Stomach (tissue), 9 donors: ENCODE data around the gene PRAMEF12. TPM values are rescaled to one million over a fixed set of nuclear protein-coding genes. Genes with fewer than 3 reads are reported as not detected.

Source experiments
- DNase-seq, 2 donors: peaks; one replicate each; pipeline versions ENCODE4 v3.0.0 to v3.0.0-alpha.2; 2013 to 2019
- H3K27ac ChIP-seq, 5 donors: fragments of 200-600 bp in 4 of 5; sonication (generic) in 4 of 5; one replicate each; pipeline ENCODE4 v1.5.1; 2013 to 2019; ENCODE audit warnings: mild to moderate bottlenecking in 1 of 5, moderate library complexity in 1 of 5
- H3K27me3 ChIP-seq, 3 donors: fragments of 200-600 bp; sonication (generic); one replicate each; pipeline ENCODE4 v1.5.1; 2017 to 2019; ENCODE audit warnings: mixed run types in 1 of 3
- H3K36me3 ChIP-seq, 4 donors: fragments of 200-600 bp; sonication (generic); 1 replicate in 3 of 4; 2 replicates in 1 of 4; pipeline ENCODE4 v1.5.1; 2016 to 2019
- H3K4me1 ChIP-seq, 4 donors: fragments of 200-600 bp; sonication (generic); one replicate each; pipeline ENCODE4 v1.5.1; 2016 to 2019
- H3K4me3 ChIP-seq, 4 donors: fragments of 200-600 bp; sonication (generic) in 3 of 4; one replicate each; pipeline ENCODE4 v1.5.1; 2016 to 2019; ENCODE audit warnings: mild to moderate bottlenecking in 1 of 4
- H3K9me3 ChIP-seq, 4 donors: fragments of 200-600 bp; sonication (generic); one replicate each; pipeline ENCODE4 v1.5.1; 2016 to 2019
- CTCF ChIP-seq, 7 experiments: fragments of 450-650 bp in 4 of 7; fragments of 200-600 bp in 3 of 7; sonication (generic) in 3 of 7; IDR thresholded peaks; one replicate each; pipeline ENCODE4 v1.5.1; 2016 to 2019; ENCODE audit warnings: antibody characterized with exemption in 7 of 7, control low read depth in 2 of 7, mild to moderate bottlenecking in 1 of 7
- EP300 ChIP-seq: sonication (generic); formaldehyde crosslinking; IDR thresholded peaks from one replicate; pipeline ENCODE4 v1.6.1; 2017; ENCODE audit warnings: antibody characterized with exemption
- POLR2A ChIP-seq, 4 donors: fragments of 450-650 bp; IDR thresholded peaks; one replicate each; pipeline ENCODE4 v1.6.1; 2016; ENCODE audit warnings: antibody characterized with exemption in 4 of 4, control low read depth in 2 of 4, mild to moderate bottlenecking in 1 of 4, moderate library complexity in 1 of 4
- POLR2AphosphoS5 ChIP-seq, 3 donors: sonication (generic); formaldehyde crosslinking; IDR thresholded peaks; one replicate each; pipeline ENCODE4 v1.6.1; 2016; ENCODE audit warnings: antibody characterized with exemption in 3 of 3
- WGBS, 5 donors: extraction: QIAGEN DNeasy Blood & Tissue Kit in 3 of 5; methylation state at CpG; one replicate each; pipeline versions ENCODE4 v1.1.5 to v1.1.7; 2013 to 2018; 5-methylcytosine and 5-hydroxymethylcytosine counted together
- intact Hi-C: fragments of 100-400 bp; cut with DNase I; formaldehyde crosslinking; loops from one replicate; pipeline ENCODE4 v1.15.1; 2023; ENCODE audit warnings: low total_unique reads
- polyA plus RNA-seq, 3 donors: library from polyadenylated mRNA; stranded (reverse); fragments of 200-250 nt; gene quantifications; one replicate each; pipeline ENCODE4 v1.2.3, GENCODE V29; 2013
- total RNA-seq, 5 donors: library from RNA; depleted of rRNA; stranded (reverse); fragments of >200 nt; gene quantifications; one replicate each; pipeline versions ENCODE4 v1.1.0 to v1.2.3, GENCODE V29; 2014 to 2016
- donor health status: healthy with polysubstance abuse.
- donor health status: Bipolar disorder and iron deficiency.
- donor health status: healthy.

Gene PRAMEF12
- total and polyA plus RNA-seq, 8 donors, result not detected

- Histone ChIP-seq H3K4me3 (no peak overlapping the region), H3K36me3 (no peaks in the 10 kb centered on the region), H3K27me3 (peaks cover 0 to 17% (median 3%) of the 10 kb centered on the region in 3 donors), H3K9me3 (no peaks in the 10 kb centered on the region), H3K4me1 (no peaks in the 10 kb centered on the region), H3K27ac (no peak overlapping the region)
- intact Hi-C loops, result no loop called here
- no peak for DNase-seq
- 69 to 86% (median 78%) methylated on average over 3 to 5 of the region's 5 CpGs for WGBS, 5 donors
- TF ChIP-seq POLR2A (IDR thresholded peaks at IDR 0.05) (no peak), CTCF (IDR thresholded peaks at IDR 0.05) (no peak), POLR2AphosphoS5 (IDR thresholded peaks at IDR 0.05) (no peak), EP300 (no peak)
These were observed 1.3 kb downstream of the PRAMEF12 start for GRCh38 chr1:12774801-12775345.

- TF ChIP-seq POLR2A (IDR thresholded peaks at IDR 0.05) (no peak), EP300 (no peak), CTCF (IDR thresholded peaks at IDR 0.05) (no peak), POLR2AphosphoS5 (IDR thresholded peaks at IDR 0.05) (no peak)
- Histone ChIP-seq H3K27ac (no peak overlapping the region), H3K4me3 (no peak overlapping the region), H3K36me3 (no peaks in the 10 kb centered on the region), H3K9me3 (no peaks in the 10 kb centered on the region), H3K27me3 (peaks cover 0 to 11% (median 0%) of the 10 kb centered on the region in 3 donors), H3K4me1 (no peaks in the 10 kb centered on the region)
- intact Hi-C loops, result no loop called here
- WGBS, 5 donors, result 69 to 80% (median 77%) methylated on average over 8 of the region's 8 CpGs
- DNase-seq, result no peak
These were observed 1.9 kb downstream of the PRAMEF12 start for GRCh38 chr1:12775443-12775842.

- H3K9me3 ChIP-seq, result no peaks in the 10 kb centered on the region
- H3K36me3 ChIP-seq, result no peaks in the 10 kb centered on the region
- WGBS, 5 donors, result 85 to 92% (median 89%) methylated on average over 14 to 15 of the region's 15 CpGs
- intact Hi-C loops, result no loop called here
- DNase-seq, result no peak
- no peaks in the 10 kb centered on the region for H3K27me3 ChIP-seq
- no peak overlapping the region for H3K27ac ChIP-seq
- H3K4me3 ChIP-seq, result no peak overlapping the region
- TF ChIP-seq CTCF (IDR thresholded peaks at IDR 0.05) (no peak), EP300 (no peak), POLR2AphosphoS5 (IDR thresholded peaks at IDR 0.05) (no peak), POLR2A (IDR thresholded peaks at IDR 0.05) (no peak)
- no peaks in the 10 kb centered on the region for H3K4me1 ChIP-seq
These were observed 3.4 kb downstream of the PRAMEF12 start for GRCh38 chr1:12776801-12777557.

GRCh38 chr1:12778061-12778460, 4.5 kb downstream of the PRAMEF12 start:
- TF ChIP-seq EP300 (no peak), POLR2A (IDR thresholded peaks at IDR 0.05) (no peak), CTCF (IDR thresholded peaks at IDR 0.05) (no peak), POLR2AphosphoS5 (IDR thresholded peaks at IDR 0.05) (no peak)
- 75 to 85% (median 79%) methylated on average over 3 to 4 of the region's 4 CpGs for WGBS, 5 donors
- Histone ChIP-seq H3K4me1 (no peaks in the 10 kb centered on the region), H3K9me3 (peaks cover 0 to under 1% (median under 1%) of the 10 kb centered on the region in 4 donors), H3K36me3 (no peaks in the 10 kb centered on the region), H3K4me3 (no peak overlapping the region), H3K27me3 (no peaks in the 10 kb centered on the region), H3K27ac (no peak overlapping the region)
- intact Hi-C loops, result no loop called here
- no peak for DNase-seq
